GM21515 (cell line): ENCODE measurements around the gene DDX49.
"Not testable (repeated sequence)": the region's sequence is repeated elsewhere in the genome, so short reads cannot be mapped to it uniquely, and the experiment has no call there.

Experiments
- ATAC-seq: cut with Tn5 transposase; IDR thresholded peaks from one replicate; pipeline ENCODE4 v1.9.1; 2021; ENCODE audit not compliant: unreplicated experiment

The DDX49 gene

DNA sequence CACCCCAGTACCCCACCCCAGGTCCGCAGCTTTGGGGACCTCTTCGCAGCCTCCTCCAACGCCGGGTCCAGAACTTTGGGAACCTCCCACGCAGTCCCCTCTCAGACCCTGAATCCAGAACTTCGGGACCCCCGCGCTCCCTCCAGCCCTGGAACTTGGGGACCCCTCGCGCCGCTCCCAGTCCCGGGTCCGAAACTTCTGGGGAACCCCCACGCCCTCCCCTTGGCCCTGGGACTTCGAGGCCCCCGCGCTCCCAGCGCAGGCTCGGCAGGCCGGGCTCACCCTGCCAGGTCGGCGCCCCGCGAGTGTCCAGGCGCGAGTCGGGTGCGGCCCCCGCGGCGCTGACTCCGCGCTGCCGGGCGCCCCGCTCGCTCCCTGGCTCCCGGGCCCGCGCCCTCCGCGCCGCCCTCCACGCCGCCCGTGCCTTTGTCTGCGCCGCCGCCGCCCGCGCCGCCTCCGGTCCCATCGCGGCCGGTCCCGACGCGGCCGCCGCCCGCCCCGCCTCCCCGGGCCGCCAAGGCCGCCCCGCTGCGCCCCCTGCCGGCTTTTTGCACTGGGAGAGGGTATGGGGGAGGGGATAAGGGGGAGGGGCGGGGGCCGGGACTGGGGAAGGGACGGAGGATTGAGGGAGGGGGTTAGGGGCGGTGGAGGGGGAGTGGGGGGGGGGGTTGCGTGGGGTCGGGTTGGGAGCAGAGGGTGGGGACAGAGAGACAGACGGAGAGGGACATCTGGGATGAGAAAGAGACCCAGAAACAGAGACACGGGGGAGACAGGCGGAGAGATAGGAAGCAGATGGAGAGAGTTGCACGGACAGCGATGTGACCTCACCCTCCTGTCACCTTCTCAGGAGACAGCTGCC is 21.5 kb downstream of the DDX49 start, which contains the start of gene HOMER3:
Gene HOMER3, minus strand, starts transcription at position 449 of the 859 bp plus-strand sequence. CDS start 2,235 bp downstream, outside the sequence.
- ATAC-seq = no peak

DNA sequence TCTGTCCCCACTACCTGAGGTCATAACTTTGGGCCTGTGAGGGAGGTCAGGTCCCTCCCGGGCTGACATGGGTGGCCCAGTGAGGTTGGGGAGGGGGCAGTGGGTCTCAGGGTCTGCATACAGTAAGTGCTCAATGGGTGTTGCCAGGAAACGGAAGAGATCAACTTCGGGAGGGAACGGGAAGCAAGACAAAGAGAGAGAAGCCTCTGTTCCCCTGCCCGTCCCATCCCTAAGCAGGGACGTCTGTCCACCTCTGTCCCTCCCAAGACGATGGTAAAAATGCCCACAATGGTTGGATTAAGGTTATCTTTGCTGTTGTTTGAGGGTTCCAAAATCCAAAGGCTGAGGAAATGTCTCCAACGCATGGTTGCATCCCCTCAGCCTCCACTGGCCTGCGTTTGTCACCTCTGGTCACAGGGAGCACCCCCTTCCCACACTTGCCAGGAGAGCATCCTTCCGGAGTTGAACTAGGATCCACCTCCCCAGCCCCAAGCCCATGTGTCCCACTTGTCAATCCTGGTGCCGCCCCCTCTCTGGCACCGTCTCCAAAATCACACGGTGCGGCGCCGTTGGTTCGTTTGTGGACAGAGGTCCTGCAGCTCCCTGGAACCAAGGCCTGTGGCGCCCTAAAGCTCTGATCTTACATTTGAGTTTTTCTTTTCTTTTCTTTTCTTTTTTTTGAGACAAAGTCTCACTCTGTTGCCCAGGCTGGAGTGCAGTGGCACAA is 22.3 kb downstream of the DDX49 start:
- no peak for ATAC-seq

DNA sequence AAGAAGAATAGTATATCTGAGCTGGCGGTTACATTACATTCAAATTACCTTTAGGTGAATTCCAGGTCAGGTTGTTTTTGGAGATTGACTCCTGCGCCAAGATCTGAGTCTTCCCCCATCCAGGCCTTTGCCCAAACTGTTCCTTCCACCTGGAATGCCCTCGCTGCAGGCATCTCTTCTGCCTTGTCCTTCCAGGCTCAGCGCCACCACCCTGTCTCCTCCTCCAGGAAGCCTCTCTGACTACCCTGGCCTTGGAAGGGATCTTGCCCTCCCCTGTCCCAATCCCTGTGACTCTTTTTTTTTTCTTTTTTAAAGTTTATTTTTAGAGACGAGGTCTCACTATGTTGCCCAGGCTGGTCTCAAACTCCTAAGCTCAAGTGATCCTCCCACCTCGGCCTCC is 23.2 kb downstream of the DDX49 start:
- no peak for ATAC-seq

DNA sequence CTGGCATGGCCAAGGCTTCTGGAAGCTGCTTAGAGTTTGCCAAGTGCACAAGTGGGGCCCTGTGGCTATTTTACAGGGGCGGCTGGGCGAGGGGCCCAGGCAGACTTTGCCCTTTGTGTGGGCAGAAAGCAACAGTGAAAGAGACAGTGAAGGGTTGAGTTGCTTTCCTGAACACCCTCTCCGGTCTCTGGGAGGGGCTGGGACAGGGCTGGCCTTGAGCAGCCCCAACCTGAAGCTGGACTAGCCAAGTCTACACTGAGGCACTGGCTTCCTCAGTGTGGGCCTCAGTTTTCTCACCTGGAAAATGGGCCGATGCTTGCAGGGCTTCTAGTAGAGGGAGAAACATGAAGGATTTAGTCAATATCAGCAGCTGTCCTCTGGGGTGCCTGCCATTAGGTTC is 23.9 kb downstream of the DDX49 start:
- ATAC-seq = no peak

DNA sequence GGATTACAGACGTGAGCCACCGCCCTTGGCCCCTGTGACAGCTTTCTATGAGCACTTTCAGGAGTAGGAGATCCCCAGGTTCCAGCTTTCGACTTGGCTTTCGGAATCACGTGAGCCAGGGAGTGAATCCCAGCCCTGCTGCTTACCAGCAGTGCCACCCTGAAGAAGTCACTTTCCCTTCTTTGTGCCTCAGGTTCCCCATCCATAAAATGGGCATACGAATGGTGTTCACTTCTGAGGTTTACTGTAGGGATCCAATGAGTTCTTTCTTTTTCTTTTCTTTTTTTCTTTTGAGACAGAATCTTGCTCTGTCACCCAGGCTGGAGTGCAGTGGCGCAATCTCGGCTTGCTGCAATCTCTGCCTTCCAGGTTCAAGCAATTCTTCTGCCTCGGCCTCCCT is 25.8 kb downstream of the DDX49 start:
- no peak for ATAC-seq

DNA sequence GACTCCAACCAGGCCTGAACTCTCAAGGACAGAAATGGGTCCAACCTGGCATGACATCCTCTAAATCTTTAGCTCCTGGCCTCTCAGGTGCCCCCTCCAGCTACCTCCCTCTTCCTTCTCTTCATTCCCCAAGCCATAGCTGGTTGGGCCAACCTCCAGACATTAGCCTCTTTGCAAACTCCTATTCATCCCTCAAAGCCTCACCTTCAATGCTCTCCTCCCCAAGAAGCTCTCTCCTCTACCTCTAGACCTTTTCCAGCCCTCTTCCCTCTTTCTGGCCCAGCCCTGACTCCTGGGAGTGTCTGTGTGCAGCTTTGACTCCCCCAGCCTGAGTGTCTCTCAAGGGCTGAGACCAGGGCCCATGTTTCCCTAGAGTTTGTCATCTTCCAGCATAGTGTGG is 26.8 kb downstream of the DDX49 start:
- no peak for ATAC-seq

DNA sequence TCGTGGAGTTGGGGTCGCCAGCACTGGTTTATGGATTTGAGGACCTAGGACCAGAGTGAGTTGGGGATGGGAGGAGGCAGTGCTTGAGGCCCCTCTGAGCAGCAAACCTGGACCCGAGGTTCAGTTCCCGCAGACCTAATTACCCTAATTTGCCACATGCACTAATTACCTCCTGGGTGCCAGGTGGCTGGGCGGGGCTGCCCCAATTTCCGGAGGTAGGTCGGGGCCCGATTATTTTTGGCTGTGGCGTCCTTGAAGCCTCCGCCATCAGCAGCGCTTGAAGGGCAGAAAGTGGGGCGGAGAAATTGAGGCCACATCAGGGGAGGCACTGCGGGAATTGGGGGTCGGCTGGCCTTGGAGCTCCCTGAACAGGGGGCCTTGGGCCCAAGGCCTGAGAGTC is 27.4 kb downstream of the DDX49 start:
- no peak for ATAC-seq

DNA sequence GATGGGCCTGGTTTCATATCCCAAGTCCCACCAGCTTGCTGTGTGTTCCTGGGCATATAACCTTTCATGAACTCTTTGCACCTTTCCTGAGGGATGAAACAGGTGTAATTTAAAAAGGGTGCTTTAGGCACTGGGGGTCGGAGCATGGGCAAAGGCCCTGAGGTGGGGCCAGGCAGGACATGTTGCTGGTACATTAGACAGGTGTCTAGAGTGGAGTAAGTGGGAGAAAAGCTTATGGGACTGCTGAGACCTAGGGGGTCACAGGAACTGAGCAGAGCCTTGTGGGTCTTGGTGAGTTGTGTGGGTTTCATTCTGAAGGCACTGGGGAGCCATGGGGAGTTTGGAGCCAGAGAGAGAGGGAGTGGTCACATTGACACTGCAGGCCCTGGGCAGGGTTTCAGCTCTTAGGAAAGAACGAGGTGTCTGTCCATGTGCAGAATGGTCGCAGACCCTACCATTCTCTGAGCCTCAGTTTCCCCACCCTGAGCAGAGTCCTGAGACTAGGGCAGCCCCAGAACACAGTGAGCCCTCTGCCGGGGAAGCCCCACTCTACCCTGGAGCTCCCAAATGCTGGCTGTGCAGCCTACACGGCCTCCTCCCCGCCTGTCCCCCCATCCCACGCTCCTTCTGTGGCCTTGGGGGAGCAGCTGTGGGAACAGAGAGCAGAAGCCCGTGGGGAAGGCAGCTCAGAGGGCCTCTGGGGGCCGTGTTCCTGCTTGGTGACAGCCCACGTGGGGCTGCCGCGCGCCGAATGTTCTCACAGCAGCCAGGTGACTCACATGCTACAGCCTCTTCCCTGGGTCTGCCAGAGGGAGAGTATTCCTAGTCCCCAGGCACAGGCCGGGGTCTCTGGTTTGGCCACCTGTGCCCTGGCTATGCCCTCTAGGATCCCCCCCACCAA is 28.8 kb downstream of the DDX49 start:
- no peak for ATAC-seq

DNA sequence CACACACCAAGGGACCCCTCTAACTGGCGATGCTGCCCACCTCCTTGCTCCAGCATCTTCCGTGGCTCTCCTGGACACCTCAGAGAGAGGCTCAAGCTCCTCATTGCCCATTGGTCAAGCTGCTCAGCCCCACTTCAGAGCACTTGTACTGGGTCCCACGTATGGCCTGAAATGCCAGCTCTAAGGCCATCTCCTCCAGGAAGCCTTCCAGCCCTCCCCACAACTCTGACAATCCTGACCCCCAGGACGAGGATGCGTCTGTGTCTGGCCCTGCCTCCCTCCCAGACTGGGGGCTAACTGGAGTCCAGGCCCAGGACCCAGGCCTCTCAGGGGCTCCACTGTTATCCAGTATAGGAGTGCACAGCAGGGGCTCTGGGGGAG is 29.5 kb downstream of the DDX49 start:
- no peak for ATAC-seq

DNA sequence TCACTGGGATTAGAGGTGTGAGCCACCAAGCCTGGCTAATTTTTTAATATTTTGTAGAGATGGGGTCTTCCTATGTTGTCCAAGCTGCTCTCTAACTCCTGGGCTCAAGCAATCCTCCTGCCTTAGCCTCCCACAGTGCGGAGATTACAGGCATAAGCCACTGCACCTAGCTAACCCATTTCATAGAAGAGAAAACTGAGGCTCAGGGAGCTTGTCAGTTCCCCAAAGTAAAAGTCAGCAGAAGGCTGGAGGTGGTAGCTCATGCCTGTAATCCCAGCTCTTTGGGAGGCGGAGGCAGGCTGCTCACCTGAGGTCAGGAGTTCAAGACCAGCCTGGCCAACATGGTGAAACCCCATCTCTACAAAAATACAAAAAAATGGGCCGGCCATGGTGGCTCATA is 30.3 kb downstream of the DDX49 start:
- ATAC-seq = no peak

DNA sequence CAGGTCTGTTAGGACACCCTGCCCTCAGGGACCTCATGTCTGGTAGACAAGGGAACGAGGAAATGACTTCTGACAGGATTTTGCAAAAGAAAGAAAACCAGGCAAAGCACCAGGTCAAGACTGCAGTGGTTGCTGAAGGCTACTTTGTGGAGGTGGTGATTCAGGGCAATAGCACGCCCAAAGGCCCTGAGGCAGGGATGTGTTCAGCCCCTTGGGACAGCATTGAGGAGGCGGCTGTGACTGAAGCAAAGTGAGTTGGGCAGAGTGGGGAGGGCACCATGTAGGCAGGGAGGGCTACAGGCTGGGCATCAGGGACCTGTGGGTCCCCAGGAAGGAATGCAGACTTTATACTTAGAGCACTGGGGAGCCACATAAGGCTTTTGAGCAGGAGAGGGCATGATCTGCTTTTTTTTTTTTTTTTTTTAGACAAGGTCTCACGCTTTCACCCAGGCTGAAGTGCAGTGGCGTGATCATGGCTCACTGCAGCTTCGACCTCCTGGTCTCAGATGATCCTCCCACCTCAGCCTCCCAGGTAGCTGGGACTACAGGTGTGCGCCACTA is 32.3 kb downstream of the DDX49 start:
- no peak for ATAC-seq

DNA sequence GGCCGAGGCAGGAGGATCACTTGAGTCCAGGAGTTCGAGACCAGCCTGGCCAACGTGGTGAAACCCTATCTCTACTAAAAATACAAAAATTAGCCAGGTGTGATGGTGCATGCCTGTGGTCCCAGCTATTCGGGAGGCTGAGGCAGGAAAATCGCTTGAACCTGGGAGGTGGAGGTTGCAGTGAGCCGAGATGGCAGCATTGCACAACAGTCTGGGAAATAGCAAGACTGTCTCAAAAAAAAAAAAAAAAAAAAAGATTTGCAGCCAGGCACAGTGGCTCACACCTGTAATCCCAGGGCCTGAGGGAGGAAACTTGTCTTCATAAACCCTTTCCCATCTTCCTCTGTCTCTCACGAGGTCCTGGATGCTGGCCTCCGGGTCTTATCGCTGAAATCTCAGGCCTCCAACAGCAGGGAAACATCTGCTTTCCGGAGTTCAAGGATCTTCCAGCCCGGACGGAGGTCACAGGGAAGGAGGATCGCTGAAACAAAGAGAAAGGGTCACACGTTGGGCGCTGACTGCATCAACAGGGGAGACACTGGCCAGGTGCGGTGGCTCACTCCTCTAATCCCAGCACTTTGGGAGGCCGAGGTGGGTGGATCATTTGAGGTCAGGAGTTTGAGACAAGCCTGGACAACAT is 33.0 kb downstream of the DDX49 start:
- not testable (repeated sequence) for ATAC-seq

DNA sequence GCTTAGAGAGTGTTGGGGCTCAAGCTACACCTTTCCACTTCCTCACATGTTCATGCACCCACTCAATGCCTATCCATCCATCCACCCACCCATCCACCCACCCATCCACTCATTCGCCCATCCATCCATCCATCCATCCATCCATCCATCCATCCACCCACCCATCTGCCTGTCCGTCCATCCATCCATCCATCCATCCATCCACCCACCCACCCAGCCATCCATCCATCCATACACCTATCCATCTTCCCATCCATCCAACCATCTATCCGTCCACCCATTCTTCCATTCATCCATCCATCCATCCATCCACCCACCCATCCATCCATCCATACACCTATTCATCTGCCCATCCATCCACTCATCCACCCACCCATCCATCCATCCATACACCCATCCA is 34.6 kb downstream of the DDX49 start:
- ATAC-seq = no peak

DNA sequence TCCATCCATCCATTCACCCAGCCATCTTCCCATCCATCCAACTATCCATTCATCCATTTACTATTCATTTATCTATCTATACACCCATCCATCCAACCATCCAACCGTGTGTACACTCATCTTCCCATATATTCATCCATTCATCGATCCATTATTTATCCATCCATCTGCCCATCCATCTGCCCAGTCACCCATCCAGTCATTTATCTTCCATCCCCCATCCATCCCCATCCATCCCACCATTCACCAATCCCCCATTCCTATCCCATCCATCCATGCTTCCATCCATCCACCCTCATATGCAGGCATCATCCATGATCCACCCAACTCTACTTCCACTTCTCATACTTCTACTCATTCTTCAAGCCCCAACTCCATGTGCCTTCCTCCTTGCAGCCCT is 35.5 kb downstream of the DDX49 start:
- no peak for ATAC-seq

DNA sequence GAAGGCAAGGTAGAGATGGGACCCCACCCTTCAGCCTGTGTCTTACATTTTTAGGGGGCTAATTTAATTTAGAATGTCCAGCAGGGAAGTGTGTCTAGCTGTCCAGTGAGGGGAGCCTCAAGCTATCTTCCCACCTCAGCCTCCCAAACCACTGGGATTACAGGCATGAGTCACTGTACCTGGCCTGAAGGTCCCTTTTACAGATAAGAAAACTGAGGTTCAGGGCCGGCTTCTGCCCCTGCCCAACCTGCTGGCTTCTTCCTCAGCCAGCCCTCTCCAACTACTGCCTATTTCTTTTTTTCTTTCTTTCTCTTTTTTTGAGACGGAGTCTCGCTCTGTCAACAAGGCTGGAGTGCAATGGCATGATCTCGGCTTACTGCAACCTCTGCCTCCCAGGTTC is 40.9 kb downstream of the DDX49 start:
- no peak for ATAC-seq

DNA sequence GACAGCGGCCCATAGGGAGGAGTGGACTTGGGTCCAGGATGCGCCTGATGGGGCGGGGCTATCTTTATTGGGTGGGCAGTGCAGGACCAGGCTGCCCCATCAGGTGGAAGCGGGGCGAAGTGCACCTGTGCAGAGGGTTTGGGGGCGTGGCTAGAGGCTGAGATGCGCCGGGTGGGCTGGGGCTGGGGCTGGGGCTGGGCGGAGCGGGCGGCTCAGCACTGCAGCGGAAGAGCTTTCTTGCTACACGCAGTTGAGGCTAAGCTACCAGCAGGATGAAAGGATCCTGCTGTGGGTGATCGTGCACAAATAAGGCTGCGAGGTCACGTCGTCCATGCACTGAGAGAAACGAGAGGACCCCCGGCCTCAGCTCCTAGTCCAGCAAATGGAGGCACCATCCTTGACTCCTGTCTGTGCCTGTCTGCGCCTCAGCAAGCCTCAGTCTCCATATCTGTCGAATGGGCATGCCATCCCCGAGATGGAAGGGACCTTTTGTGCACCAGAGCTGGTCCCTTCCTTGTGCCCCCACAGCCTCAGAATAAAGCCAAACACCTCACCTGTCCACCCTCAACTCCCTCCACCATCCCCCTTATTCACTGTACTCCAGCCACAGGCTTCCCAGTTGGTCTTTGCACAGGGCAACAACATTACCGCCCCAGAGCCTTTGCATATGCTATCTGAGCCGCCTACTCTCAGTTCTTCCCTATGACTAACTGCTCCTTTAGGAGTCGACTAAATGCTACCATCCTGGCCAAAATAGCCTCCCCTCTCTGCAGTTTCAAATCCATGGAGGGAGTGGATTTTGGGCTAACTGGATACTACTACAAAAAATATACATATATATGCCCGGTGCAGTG is 42.5 kb downstream of the DDX49 start:
- no peak for ATAC-seq

DNA sequence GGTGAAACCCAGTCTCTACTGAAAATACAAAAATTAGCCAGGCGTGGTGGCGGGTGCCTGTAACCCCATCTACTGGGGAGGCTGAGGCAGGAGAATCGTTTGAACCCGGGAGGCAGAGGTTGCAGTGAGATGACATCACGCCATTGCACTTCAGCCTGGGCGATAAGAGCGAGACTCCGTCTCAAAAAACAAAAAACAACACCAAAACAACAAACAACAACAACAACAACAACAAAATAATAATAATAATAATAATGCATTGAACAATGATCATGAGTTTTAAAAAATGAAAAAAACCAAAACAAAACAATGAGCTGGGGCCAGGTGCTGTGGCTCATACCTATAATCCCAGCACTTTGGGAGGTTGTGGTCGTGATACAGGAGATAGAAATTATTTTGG is 44.6 kb downstream of the DDX49 start:
- no peak for ATAC-seq

DNA sequence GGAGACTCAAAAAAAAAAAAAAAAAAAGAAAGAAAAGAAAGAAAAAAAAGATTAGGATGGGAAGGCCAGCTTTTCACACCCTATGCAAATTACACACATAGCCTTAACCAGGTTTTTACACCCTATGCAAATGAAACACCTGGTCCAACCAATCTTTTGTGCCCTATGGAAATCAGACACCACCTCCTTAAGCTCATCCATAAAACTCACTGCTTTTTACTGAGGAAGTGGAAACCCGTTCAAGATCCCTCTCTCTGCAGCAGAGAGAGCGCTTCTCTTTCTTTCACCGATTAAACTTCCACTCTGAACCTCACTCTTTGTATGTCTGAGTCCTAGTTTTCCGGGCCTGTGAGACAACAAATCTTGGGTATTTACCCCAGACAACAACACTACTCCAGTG is 46.8 kb downstream of the DDX49 start:
- no peak for ATAC-seq

DNA sequence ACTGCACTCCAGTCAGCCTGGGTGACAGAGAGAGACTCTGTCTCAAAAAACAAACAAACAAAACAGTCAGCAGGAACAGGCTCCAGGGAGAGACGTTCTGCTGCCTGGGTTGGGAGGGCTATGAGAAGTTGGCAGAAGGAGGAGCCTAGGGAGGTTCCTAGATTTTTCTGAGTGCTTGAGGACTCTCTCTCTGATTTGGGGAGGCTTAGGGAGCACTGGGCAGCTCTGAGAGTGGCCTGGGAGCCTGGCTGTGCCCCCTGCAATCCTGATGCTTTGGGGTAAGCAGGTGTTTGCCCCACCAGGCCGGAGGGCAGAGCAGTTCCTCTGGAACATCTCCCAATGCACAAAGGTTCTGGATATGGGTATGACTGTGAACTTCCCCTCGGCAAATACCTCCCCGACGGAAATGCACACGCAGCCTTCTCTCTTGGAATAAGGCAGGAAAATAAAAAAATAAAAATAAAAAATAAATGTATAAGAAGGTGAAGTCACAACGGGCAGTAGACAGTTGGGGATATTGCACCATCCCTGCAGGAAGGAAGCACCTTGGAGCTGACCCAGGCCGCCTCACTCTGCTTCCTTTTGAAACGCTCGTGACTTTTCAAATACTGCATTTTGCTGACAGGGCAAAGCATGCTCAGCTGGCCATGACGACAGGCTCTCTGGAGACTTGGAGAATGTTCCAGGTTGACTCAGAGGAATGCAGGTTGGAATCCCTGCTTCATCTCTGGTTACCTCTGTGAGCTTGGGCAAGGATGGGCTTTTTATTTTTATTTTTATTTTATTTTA is 48.0 kb downstream of the DDX49 start:
- ATAC-seq = no peak
